Stimulated activated CD8-positive, alpha-beta memory T cell treated with anti-CD3 and anti-CD28 coated beads, Interleukin-12 subunit alpha, Interleukin-12 subunit beta, amount 100 ng/mL, for 24 hours (primary cell): ENCODE data around the gene MEA1.

Experiments used
- DNase-seq: peaks from one replicate; pipeline ENCODE4 v3.0.0-alpha.2; 2020; ENCODE audit errors: extremely low read depth

The MEA1 gene

GRCh38 chr6:42970871-42971612 lies 42.7 kb downstream of the MEA1 start:
- no peak for DNase-seq

GRCh38 chr6:42969934-42970333 lies 43.8 kb downstream of the MEA1 start:
- no peak for DNase-seq

- no peak for DNase-seq
Observed at GRCh38 chr6:42969431-42969830, 44.3 kb downstream of the MEA1 start.

GRCh38 chr6:42968783-42969182 lies 45.0 kb downstream of the MEA1 start:
- DNase-seq = no peak

GRCh38 chr6:42968126-42968701 lies 45.5 kb downstream of the MEA1 start:
- no peak for DNase-seq

- DNase-seq = no peak
Observed at GRCh38 chr6:42967228-42967627, 46.5 kb downstream of the MEA1 start.

GRCh38 chr6:42966571-42966970 lies 47.2 kb downstream of the MEA1 start:
- no peak for DNase-seq

- DNase-seq = no peak
Observed at GRCh38 chr6:42963855-42964605, 49.7 kb downstream of the MEA1 start.

- no peak for DNase-seq
Observed at GRCh38 chr6:42963179-42963854, 50.4 kb downstream of the MEA1 start.

GRCh38 chr6:42962502-42963178 lies 51.1 kb downstream of the MEA1 start:
- no peak for DNase-seq

GRCh38 chr6:42962096-42962495 lies 51.6 kb downstream of the MEA1 start:
- no peak for DNase-seq
